ENCODE measurements around the gene PPP1R37. TPM values are rescaled to one million over a fixed set of nuclear protein-coding genes. Genes with fewer than 3 reads are reported as not detected.

Gene PPP1R37
- total and polyA plus RNA-seq, 2 of the 13 experiments (the other 11 are each of a cell fraction or from before 2014, with no cell fraction given) = 9.0 to 14.3 TPM

DNA sequence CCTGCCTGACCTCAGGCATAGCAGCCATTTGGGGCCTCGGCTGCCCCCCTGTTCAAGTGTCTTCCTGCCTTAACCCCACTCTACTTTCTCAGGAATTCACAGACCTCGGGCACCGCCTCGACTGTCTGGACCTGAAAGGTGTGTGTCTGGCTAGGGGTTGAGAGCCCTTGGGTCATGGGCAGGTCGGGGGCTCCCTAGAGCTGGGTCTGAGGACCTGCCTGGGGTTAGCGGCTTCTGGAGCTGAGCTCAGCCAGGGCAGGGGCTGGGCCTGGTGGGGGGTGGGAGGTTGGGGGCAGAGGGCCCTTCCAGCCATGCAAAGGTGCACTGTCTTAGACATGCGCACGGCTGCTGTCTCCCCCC is 47.1 kb downstream of the PPP1R37 start (continued):
- TF ChIP-seq TARDBP (CRISPR knock-in tag; IDR thresholded peaks at IDR 0.05) = no peak
- TF ChIP-seq SPEN (CRISPR knock-in tag; IDR thresholded peaks at IDR 0.05; ENCODE audit: low read depth) = no peak
- TF ChIP-seq ZKSCAN1 (IDR thresholded peaks at IDR 0.05; ENCODE audit: low read length) = no peak

GRCh38 chr19:45140533-45140932 is 47.6 kb downstream of the PPP1R37 start:
- no peak overlapping the region for H3K4me2 ChIP-seq (ENCODE audit: low read depth, low read length)
- CTCF ChIA-PET (ENCODE audit: low intra/inter-chr PET ratio, low total read pairs) = no interaction called here
- no peaks in the 10 kb centered on the region for H3K27me3 ChIP-seq (ENCODE audit: control insufficient read depth in 1 of 2, insufficient read depth in 2 of 2, low read length in 2 of 2)
- no peak overlapping the region for H2AFZ ChIP-seq (ENCODE audit: low read length)
- DNase-seq (ENCODE audit: low spot score) (no peak), ATAC-seq (no peak), FAIRE-seq (no peak)
- intact Hi-C loops (cut with micrococcal nuclease; ENCODE audit: unreplicated experiment) = no loop called here
- no peaks in the 10 kb centered on the region for H3K9me3 ChIP-seq (ENCODE audit: low read length)
- peaks cover 13% of the 10 kb centered on the region for H3K79me2 ChIP-seq (ENCODE audit: insufficient read depth, low read length)
- BruUV-seq (replicated peaks) = no TSS peak
- H3K9ac ChIP-seq (ENCODE audit: insufficient read depth, low read depth, low read length) = no peak overlapping the region
- H3K27ac ChIP-seq (ENCODE audit: extremely low read length, insufficient read depth, low read length) = no peak overlapping the region
- in situ Hi-C loops (cut with HindIII; ENCODE audit: extremely low pct_ligation_motif_present, low pct_unique_long_range_greater_than_20kb) = no loop called here
- POLR2A ChIA-PET = no interaction called here
- H3K36me3 ChIP-seq (replicated peaks in 1 of 2; ENCODE audit: control insufficient read depth in 1 of 2, insufficient read depth in 2 of 2, low read length in 2 of 2) = peaks cover 9 to 10% of the 10 kb centered on the region in 2 experiments; a peak in 3 of 5 replicates
- no peaks in the 10 kb centered on the region for H4K20me1 ChIP-seq (ENCODE audit: insufficient read depth, low read length)
- H3K4me3 ChIP-seq (replicated peaks in 1 of 3; ENCODE audit: insufficient read depth in 1 of 3, low read depth in 2 of 3, low read length in 3 of 3) = no peak overlapping the region
- WGBS (ENCODE audit: low lambda C conversion rate) = 98% methylated on average over 10 of the region's 11 CpGs
- peaks cover 26% of the 10 kb centered on the region for H3K4me1 ChIP-seq (ENCODE audit: insufficient read depth, low read length)
- TF ChIP-seq SMYD3 (CRISPR knock-in tag; IDR thresholded peaks at IDR 0.05) (no peak), CENPX (CRISPR knock-in tag; IDR thresholded peaks at IDR 0.05) (no peak), ZNF207 (IDR thresholded peaks at IDR 0.05; ENCODE audit: borderline replicate concordance) (no peak), RCOR2 (CRISPR knock-in tag; IDR thresholded peaks at IDR 0.05) (no peak), RFXAP (CRISPR knock-in tag; IDR thresholded peaks at IDR 0.05; ENCODE audit: borderline replicate concordance) (no peak), GATA4 (IDR thresholded peaks at IDR 0.05; ENCODE audit: borderline replicate concordance, low read depth) (no peak), TOPORS (CRISPR knock-in tag; IDR thresholded peaks at IDR 0.05) (no peak), ZBTB8A (CRISPR knock-in tag; IDR thresholded peaks at IDR 0.05; ENCODE audit: borderline replicate concordance, low read depth) (no peak)
- TF ChIP-seq, protein P1, sequence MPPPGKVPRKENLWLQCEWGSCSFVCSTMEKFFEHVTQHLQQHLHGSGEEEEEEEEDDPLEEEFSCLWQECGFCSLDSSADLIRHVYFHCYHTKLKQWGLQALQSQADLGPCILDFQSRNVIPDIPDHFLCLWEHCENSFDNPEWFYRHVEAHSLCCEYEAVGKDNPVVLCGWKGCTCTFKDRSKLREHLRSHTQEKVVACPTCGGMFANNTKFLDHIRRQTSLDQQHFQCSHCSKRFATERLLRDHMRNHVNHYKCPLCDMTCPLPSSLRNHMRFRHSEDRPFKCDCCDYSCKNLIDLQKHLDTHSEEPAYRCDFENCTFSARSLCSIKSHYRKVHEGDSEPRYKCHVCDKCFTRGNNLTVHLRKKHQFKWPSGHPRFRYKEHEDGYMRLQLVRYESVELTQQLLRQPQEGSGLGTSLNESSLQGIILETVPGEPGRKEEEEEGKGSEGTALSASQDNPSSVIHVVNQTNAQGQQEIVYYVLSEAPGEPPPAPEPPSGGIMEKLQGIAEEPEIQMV (CRISPR knock-in tag; IDR thresholded peaks at IDR 0.05; ENCODE audit: low read depth) = no peak
- TF ChIP-seq, protein P2, sequence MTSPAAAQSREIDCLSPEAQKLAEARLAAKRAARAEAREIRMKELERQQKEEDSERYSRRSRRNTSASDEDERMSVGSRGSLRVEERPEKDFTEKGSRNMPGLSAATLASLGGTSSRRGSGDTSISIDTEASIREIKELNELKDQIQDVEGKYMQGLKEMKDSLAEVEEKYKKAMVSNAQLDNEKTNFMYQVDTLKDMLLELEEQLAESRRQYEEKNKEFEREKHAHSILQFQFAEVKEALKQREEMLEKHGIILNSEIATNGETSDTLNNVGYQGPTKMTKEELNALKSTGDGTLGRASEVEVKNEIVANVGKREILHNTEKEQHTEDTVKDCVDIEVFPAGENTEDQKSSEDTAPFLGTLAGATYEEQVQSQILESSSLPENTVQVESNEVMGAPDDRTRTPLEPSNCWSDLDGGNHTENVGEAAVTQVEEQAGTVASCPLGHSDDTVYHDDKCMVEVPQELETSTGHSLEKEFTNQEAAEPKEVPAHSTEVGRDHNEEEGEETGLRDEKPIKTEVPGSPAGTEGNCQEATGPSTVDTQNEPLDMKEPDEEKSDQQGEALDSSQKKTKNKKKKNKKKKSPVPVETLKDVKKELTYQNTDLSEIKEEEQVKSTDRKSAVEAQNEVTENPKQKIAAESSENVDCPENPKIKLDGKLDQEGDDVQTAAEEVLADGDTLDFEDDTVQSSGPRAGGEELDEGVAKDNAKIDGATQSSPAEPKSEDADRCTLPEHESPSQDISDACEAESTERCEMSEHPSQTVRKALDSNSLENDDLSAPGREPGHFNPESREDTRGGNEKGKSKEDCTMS (CRISPR knock-in tag; conservative IDR thresholded peaks at IDR 0.05) = no peak
- TF ChIP-seq, protein P3, sequence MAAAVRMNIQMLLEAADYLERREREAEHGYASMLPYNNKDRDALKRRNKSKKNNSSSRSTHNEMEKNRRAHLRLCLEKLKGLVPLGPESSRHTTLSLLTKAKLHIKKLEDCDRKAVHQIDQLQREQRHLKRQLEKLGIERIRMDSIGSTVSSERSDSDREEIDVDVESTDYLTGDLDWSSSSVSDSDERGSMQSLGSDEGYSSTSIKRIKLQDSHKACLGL (CRISPR knock-in tag; IDR thresholded peaks at IDR 0.05) = no peak
- TF ChIP-seq, protein P4, sequence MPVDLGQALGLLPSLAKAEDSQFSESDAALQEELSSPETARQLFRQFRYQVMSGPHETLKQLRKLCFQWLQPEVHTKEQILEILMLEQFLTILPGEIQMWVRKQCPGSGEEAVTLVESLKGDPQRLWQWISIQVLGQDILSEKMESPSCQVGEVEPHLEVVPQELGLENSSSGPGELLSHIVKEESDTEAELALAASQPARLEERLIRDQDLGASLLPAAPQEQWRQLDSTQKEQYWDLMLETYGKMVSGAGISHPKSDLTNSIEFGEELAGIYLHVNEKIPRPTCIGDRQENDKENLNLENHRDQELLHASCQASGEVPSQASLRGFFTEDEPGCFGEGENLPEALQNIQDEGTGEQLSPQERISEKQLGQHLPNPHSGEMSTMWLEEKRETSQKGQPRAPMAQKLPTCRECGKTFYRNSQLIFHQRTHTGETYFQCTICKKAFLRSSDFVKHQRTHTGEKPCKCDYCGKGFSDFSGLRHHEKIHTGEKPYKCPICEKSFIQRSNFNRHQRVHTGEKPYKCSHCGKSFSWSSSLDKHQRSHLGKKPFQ (CRISPR knock-in tag; IDR thresholded peaks at IDR 0.05; ENCODE audit: insufficient replicate concordance) = no peak

All from HepG2 (cell line).